CMK (cell line): Measurements from ENCODE around the gene MATR3.
"Not testable (repeated sequence)": the region's sequence is repeated elsewhere in the genome, so short reads cannot be mapped to it uniquely, and the experiment has no call there.

Experiments
- DNase-seq: peaks from one replicate; pipeline ENCODE4 v3.0.0-alpha.2; 2010; ENCODE audit warnings: low read depth

MATR3 gene

DNA sequence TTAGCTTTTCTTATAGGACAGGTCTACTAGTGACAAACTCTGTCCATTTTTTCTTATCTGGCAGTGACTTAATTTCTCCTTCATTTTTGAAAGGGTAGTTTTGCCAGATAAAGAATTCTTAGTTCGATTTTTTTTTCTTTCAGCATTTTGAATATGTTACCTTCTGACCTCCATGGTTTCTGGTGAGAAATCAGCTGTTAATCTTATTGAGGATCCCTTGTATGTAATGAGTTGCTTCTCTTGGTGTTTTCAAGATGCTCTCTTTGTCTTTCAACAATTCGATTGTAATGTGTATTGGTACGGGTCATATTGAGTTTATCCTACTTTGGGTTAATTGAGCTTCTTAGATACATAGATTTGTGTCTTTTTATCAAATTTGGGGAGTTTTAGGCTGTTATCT lies 60.6 kb downstream of the MATR3 start:
- DNase-seq, result no peak

DNA sequence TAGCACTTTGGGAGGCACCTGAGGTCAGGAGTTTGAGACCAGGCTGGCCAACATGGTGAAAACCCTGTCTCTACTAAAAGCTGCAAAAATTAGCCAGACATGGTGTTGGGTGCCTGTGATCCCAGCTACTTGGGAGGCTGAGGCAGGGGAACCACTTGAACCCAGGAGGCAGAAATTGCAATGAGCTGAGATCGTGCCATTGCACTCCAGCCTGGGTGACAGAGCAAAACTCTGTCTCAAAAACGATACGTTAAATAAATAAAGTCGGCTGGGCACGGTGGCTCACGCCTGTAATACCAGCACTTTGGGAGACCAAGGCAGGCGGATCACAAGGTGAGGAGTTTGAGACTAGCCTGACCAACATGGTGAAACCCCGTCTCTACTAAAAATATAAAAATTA lies 62.4 kb downstream of the MATR3 start:
- DNase-seq, result not testable (repeated sequence)

GRCh38 chr5:139358064-139358463 lies 64.5 kb downstream of the MATR3 start:
- DNase-seq, result no peak

DNA sequence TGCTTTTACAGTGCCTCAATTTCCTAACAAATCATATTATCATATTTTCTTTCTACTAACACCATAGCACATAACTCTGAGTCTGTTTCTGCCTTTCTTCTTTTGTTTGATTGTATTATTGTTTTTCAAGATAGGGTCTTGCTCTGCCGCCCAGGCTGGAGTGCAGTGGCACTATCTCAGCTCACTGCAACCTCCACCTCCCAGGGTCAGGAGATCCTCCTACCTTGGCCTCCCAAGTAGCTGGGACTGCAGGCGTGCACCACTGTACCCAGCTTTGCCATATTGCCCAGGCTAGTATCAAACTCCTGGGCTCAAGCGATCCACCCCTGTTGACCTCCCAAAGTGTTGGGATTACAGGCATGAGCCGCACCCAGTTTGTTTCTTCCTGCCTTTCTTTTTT lies 66.8 kb downstream of the MATR3 start:
- no peak for DNase-seq

- no peak for DNase-seq
These were observed 68.4 kb downstream of the MATR3 start for GRCh38 chr5:139361835-139362429.

DNA sequence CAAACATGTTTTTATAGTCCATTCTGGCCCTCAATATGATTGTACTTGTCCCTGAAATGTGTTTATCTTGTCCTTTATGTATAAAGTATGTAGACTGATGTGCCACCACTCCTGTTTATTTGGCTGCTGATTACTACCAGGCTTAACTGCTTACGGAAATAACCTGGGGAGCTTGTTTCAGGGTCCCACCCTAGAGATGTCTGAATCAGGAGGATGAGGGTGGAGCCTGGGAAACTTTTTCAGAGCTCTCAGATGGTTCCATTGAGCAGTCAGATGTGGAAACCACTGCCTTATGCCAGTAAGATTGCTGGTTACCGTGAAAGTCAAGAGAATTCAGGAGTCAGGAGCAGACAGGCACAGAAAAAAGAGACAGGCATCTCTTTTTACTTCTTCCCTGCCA lies 70.4 kb downstream of the MATR3 start:
- DNase-seq, result no peak

- DNase-seq, result no peak
These were observed 70.9 kb downstream of the MATR3 start for GRCh38 chr5:139364466-139364865.

- no peak for DNase-seq
These were observed 75.1 kb downstream of the MATR3 start for GRCh38 chr5:139368613-139369012.

GRCh38 chr5:139369181-139369580 lies 75.6 kb downstream of the MATR3 start:
- DNase-seq, result no peak

- no peak for DNase-seq
These were observed 78.2 kb downstream of the MATR3 start for GRCh38 chr5:139371482-139372435.

GRCh38 chr5:139374909-139375308 lies 81.4 kb downstream of the MATR3 start:
- DNase-seq, result no peak

- DNase-seq, result no peak
These were observed 82.8 kb downstream of the MATR3 start for GRCh38 chr5:139376364-139376763.

DNA sequence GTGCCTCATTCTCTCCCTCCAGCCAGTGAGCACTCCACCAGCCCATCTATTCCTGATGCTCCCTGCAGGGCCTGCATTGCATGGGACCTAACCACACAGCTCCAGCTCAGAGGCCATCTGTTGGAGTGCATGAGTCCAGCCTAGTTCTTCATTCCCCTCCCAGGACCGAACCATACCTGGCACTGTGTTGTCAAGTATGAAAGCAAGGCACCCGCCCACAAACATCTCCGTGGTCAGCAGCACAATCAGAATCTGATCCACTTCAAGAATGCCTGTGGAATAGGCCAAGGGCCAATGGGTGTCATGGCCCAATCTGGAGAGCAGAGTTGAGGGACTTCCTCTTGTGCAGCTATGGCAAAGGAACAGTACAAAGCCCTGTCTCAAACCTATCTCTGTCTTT lies 83.7 kb downstream of the MATR3 start:
- no peak for DNase-seq

- DNase-seq, result no peak
These were observed 84.7 kb downstream of the MATR3 start for GRCh38 chr5:139378101-139378825.

GRCh38 chr5:139378941-139379361 lies 85.4 kb downstream of the MATR3 start:
- no peak for DNase-seq

GRCh38 chr5:139379626-139380449 lies 86.3 kb downstream of the MATR3 start:
- DNase-seq, result no peak
